ENCODE results near the gene ST3GAL5. TPM values are rescaled to one million over a fixed set of nuclear protein-coding genes. Genes with fewer than 3 reads are reported as not detected.

ST3GAL5 gene
- total RNA-seq, 1 donor from 2014 or later, result 20.0 TPM

GRCh38 chr2:85807756-85808155 is 81.0 kb downstream of the ST3GAL5 start:
- Histone ChIP-seq H4K20me1 (ENCODE audit: insufficient read depth, low read length) (no peaks in the 10 kb centered on the region), H2AFZ (ENCODE audit: low read depth, low read length) (no peak overlapping the region), H3K27me3 (ENCODE audit: insufficient read depth, low read length) (no peaks in the 10 kb centered on the region), H3K36me3 (ENCODE audit: insufficient read depth, low read length) (no peaks in the 10 kb centered on the region), H3K4me2 (ENCODE audit: low read length) (no peak overlapping the region), H3K9me3 (ENCODE audit: insufficient read depth, low read depth, low read length) (no peaks in the 10 kb centered on the region), H3K79me2 (ENCODE audit: insufficient read depth, low read length) (no peaks in the 10 kb centered on the region), H3K9ac (ENCODE audit: low read length) (no peak overlapping the region), H3K4me3 (ENCODE audit: insufficient read depth, low read depth, low read length) (no peak overlapping the region), H3K4me1 (ENCODE audit: insufficient read depth, low read length) (peaks cover 5% of the 10 kb centered on the region), H3K27ac (ENCODE audit: low read depth, low read length) (no peak overlapping the region)
- no peak for TF ChIP-seq EZH2 (IDR thresholded peaks at IDR 0.05; ENCODE audit: insufficient read depth, low read length)
- no peak for TF ChIP-seq CTCF (IDR thresholded peaks at IDR 0.05; ENCODE audit: insufficient read depth, low read depth, low read length)
- H3K4me1 Mint-ChIP-seq (ENCODE audit: low read depth, unreplicated experiment), result no peaks in the 10 kb centered on the region
- no peak for DNase-seq (ENCODE audit: low read depth)
- H3K9me3 Mint-ChIP-seq (ENCODE audit: unreplicated experiment), result no peaks in the 10 kb centered on the region
- no peak overlapping the region for H3K27ac Mint-ChIP-seq (ENCODE audit: unreplicated experiment)
- H3K27me3 Mint-ChIP-seq (ENCODE audit: low read depth, unreplicated experiment), result peaks cover 44% of the 10 kb centered on the region
- no peak for FAIRE-seq
- H3K36me3 Mint-ChIP-seq (ENCODE audit: low read depth, unreplicated experiment), result no peaks in the 10 kb centered on the region
- no peak overlapping the region for H3K4me3 Mint-ChIP-seq (ENCODE audit: unreplicated experiment)

GRCh38 chr2:85806358-85807118 is 82.3 kb downstream of the ST3GAL5 start:
- no peaks in the 10 kb centered on the region for H3K9me3 ChIP-seq (ENCODE audit: insufficient read depth, low read depth, low read length)
- DNase-seq (ENCODE audit: low read depth), result no peak
- Mint-ChIP-seq H3K4me1 (ENCODE audit: low read depth, unreplicated experiment) (no peaks in the 10 kb centered on the region), H3K9me3 (ENCODE audit: unreplicated experiment) (peaks cover 5% of the 10 kb centered on the region), H3K36me3 (ENCODE audit: low read depth, unreplicated experiment) (no peaks in the 10 kb centered on the region), H3K27ac (ENCODE audit: unreplicated experiment) (no peak overlapping the region), H3K4me3 (ENCODE audit: unreplicated experiment) (no peak overlapping the region), H3K27me3 (ENCODE audit: low read depth, unreplicated experiment) (peaks cover 41% of the 10 kb centered on the region)
- H3K4me2 ChIP-seq (ENCODE audit: low read length), result no peak overlapping the region
- no peak overlapping the region for H2AFZ ChIP-seq (ENCODE audit: low read depth, low read length)
- no peak overlapping the region for H3K9ac ChIP-seq (ENCODE audit: low read length)
- H4K20me1 ChIP-seq (ENCODE audit: insufficient read depth, low read length), result no peaks in the 10 kb centered on the region
- no peak overlapping the region for H3K4me3 ChIP-seq (ENCODE audit: insufficient read depth, low read depth, low read length)
- H3K4me1 ChIP-seq (ENCODE audit: insufficient read depth, low read length), result peaks cover 3% of the 10 kb centered on the region
- no peak overlapping the region for H3K27ac ChIP-seq (ENCODE audit: low read depth, low read length)
- H3K36me3 ChIP-seq (ENCODE audit: insufficient read depth, low read length), result no peaks in the 10 kb centered on the region
- no peaks in the 10 kb centered on the region for H3K79me2 ChIP-seq (ENCODE audit: insufficient read depth, low read length)
- H3K27me3 ChIP-seq (ENCODE audit: insufficient read depth, low read length), result no peaks in the 10 kb centered on the region
- no peak for FAIRE-seq
- TF ChIP-seq CTCF (IDR thresholded peaks at IDR 0.05; ENCODE audit: insufficient read depth, low read depth, low read length) (no peak), EZH2 (IDR thresholded peaks at IDR 0.05; ENCODE audit: insufficient read depth, low read length) (no peak)

- Mint-ChIP-seq H3K36me3 (ENCODE audit: low read depth, unreplicated experiment) (no peaks in the 10 kb centered on the region), H3K27me3 (ENCODE audit: low read depth, unreplicated experiment) (peaks cover 46% of the 10 kb centered on the region), H3K4me3 (ENCODE audit: unreplicated experiment) (no peak overlapping the region), H3K27ac (ENCODE audit: unreplicated experiment) (no peak overlapping the region), H3K4me1 (ENCODE audit: low read depth, unreplicated experiment) (no peaks in the 10 kb centered on the region), H3K9me3 (ENCODE audit: unreplicated experiment) (peaks cover 7% of the 10 kb centered on the region)
- Histone ChIP-seq H4K20me1 (ENCODE audit: insufficient read depth, low read length) (no peaks in the 10 kb centered on the region), H3K36me3 (ENCODE audit: insufficient read depth, low read length) (no peaks in the 10 kb centered on the region), H3K9ac (ENCODE audit: low read length) (no peak overlapping the region), H3K4me3 (ENCODE audit: insufficient read depth, low read depth, low read length) (no peak overlapping the region), H3K27ac (ENCODE audit: low read depth, low read length) (no peak overlapping the region), H3K9me3 (ENCODE audit: insufficient read depth, low read depth, low read length) (peaks cover 4% of the 10 kb centered on the region), H3K79me2 (ENCODE audit: insufficient read depth, low read length) (no peaks in the 10 kb centered on the region), H3K4me1 (ENCODE audit: insufficient read depth, low read length) (no peaks in the 10 kb centered on the region), H2AFZ (ENCODE audit: low read depth, low read length) (no peak overlapping the region), H3K4me2 (ENCODE audit: low read length) (no peak overlapping the region), H3K27me3 (ENCODE audit: insufficient read depth, low read length) (no peaks in the 10 kb centered on the region)
- DNase-seq (ENCODE audit: low read depth), result no peak
- TF ChIP-seq EZH2 (IDR thresholded peaks at IDR 0.05; ENCODE audit: insufficient read depth, low read length) (no peak), CTCF (IDR thresholded peaks at IDR 0.05; ENCODE audit: insufficient read depth, low read depth, low read length) (peak; percentile 50)
- no peak for FAIRE-seq
Measured at GRCh38 chr2:85804583-85804982, 84.2 kb downstream of the ST3GAL5 start.

Data from astrocyte (in vitro differentiated cells and primary cell).